A673 (cell line): ENCODE data around the gene FAM227B.
"Not testable (repeated sequence)": the region's sequence is repeated elsewhere in the genome, so short reads cannot be mapped to it uniquely, and the experiment has no call there.

ENCODE experiments used
- EZH2 ChIP-seq: fragments of 200-600 bp; sonication (generic); IDR thresholded peaks from 2 replicates; pipeline ENCODE4 v1.6.1; 2017; ENCODE audit warnings: borderline replicate concordance, low read depth, mild to moderate bottlenecking, mixed read lengths, antibody characterized with exemption, low read length; ENCODE audit not compliant: poor library complexity, severe bottlenecking
- TF ChIP-seq, protein P1 (sequence below): fragments of 300-800, 200-600 bp; sonication (generic); conservative IDR thresholded peaks from 2 replicates; pipeline ENCODE4 v1.5.1; 2017; ENCODE audit warnings: low read depth, mild to moderate bottlenecking, antibody characterized with exemption, low read length, moderate library complexity, mixed read lengths

DNA sequence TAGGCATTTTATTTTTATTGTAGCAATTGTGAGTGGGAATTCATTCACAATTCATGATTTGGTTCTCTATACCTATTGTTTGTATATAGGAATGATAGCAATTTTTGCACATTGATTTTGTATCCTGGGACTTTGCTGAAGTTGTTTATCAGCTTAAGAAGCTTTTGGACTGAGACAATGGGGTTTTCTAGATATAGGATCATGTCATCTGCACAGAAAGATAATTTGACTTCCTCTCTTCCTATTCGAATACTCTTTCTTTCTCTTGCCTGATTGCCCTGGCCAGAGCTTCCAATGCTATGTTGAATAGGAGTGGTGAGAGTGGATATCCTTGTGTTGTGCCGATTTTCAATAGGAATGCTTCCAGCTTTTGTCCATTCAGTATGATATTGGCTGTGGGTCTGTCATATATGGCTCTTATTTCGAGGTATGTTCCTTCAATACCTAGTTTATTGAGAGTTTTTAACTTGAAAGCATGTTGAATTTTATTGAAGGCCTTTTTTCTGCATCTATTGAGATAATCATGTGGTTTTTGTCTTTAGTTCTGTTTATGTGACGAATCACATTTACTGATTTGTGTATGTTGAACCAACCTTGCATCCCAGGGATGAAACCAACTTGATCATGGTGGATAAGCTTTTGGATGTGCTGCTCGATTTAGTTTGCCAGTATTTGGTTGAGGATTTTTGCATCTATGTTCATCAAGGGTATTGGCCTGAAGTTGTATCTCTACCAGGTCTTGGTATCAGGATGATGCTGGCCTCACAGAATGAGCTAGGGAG lies 217.9 kb downstream of the FAM227B start:
- TF ChIP-seq EZH2: not testable (repeated sequence)
- TF ChIP-seq, protein P1, sequence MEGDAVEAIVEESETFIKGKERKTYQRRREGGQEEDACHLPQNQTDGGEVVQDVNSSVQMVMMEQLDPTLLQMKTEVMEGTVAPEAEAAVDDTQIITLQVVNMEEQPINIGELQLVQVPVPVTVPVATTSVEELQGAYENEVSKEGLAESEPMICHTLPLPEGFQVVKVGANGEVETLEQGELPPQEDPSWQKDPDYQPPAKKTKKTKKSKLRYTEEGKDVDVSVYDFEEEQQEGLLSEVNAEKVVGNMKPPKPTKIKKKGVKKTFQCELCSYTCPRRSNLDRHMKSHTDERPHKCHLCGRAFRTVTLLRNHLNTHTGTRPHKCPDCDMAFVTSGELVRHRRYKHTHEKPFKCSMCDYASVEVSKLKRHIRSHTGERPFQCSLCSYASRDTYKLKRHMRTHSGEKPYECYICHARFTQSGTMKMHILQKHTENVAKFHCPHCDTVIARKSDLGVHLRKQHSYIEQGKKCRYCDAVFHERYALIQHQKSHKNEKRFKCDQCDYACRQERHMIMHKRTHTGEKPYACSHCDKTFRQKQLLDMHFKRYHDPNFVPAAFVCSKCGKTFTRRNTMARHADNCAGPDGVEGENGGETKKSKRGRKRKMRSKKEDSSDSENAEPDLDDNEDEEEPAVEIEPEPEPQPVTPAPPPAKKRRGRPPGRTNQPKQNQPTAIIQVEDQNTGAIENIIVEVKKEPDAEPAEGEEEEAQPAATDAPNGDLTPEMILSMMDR: not testable (repeated sequence)
